ENCODE measurements around the gene MLST8. TPM values are rescaled to one million over a fixed set of nuclear protein-coding genes. Genes with fewer than 3 reads are reported as not detected.

MLST8 gene
- total and polyA plus RNA-seq, 8 donors: 16.6 to 62.8 (median 20.7) TPM

DNA sequence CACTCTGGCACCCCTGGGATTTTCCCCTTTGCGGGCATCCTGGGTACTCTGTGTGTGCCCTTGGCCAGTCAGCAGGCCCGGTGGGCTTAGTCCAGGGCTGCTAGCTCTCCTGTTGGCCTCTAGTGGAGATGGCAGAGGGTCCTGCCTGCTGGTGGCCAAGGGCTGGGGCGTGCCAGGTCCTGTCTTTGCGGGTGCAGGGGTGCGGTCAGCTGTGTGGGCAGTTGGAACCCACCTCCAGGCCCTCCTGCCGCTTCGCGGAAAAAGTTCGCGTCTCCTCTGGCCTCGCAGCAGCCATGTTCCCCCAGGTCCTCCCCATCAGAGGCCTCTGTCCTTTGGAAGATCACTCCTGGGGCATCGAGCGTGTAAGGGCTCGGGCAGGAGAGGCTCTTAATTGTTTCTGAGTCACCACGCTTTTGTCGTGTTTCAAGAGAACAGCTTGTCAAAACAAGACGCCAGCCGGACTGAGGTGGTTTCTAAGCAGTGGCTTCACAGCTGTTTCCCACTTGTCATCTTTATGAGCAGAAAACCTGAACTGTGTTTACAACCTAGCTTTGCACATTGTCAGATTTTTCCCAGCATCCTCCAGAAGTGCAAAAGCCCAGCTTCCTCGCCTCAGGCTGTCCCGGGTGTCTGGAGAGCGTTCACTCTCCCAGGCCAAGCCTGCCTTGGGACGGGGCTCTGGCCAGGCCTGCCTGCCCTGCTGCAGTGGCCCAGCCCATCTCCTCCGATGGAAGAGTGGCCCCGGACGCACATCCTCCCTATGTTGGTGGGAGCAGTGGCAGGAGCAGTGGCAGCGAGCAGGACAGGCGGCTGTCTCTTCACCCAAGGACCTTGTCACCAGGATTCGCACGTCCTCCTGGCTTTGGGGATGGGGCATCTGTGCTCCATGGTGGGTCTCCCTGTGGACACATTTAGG, 26.0 kb downstream of the MLST8 start:
- ATAC-seq: peak in 2 of 4 donors; percentile 25 to 49
- Histone ChIP-seq H3K9me3 (no peaks in the 10 kb centered on the region), H3K36me3 (peaks cover 4 to 50% (median 31%) of the 10 kb centered on the region in 3 donors), H3K27me3 (no peaks in the 10 kb centered on the region), H3K27ac (no peak overlapping the region), H3K4me1 (no peaks in the 10 kb centered on the region), H3K4me3 (no peak overlapping the region)
- WGBS, 2 donors: 90 to 91% methylated on average over 29 of the region's 29 CpGs
- intact Hi-C loops (cut with DNase I): no loop called here
- DNase-seq: no peak
- TF ChIP-seq, protein P1, sequence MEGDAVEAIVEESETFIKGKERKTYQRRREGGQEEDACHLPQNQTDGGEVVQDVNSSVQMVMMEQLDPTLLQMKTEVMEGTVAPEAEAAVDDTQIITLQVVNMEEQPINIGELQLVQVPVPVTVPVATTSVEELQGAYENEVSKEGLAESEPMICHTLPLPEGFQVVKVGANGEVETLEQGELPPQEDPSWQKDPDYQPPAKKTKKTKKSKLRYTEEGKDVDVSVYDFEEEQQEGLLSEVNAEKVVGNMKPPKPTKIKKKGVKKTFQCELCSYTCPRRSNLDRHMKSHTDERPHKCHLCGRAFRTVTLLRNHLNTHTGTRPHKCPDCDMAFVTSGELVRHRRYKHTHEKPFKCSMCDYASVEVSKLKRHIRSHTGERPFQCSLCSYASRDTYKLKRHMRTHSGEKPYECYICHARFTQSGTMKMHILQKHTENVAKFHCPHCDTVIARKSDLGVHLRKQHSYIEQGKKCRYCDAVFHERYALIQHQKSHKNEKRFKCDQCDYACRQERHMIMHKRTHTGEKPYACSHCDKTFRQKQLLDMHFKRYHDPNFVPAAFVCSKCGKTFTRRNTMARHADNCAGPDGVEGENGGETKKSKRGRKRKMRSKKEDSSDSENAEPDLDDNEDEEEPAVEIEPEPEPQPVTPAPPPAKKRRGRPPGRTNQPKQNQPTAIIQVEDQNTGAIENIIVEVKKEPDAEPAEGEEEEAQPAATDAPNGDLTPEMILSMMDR (IDR thresholded peaks at IDR 0.05): no peak
- no peak for FAIRE-seq

DNA sequence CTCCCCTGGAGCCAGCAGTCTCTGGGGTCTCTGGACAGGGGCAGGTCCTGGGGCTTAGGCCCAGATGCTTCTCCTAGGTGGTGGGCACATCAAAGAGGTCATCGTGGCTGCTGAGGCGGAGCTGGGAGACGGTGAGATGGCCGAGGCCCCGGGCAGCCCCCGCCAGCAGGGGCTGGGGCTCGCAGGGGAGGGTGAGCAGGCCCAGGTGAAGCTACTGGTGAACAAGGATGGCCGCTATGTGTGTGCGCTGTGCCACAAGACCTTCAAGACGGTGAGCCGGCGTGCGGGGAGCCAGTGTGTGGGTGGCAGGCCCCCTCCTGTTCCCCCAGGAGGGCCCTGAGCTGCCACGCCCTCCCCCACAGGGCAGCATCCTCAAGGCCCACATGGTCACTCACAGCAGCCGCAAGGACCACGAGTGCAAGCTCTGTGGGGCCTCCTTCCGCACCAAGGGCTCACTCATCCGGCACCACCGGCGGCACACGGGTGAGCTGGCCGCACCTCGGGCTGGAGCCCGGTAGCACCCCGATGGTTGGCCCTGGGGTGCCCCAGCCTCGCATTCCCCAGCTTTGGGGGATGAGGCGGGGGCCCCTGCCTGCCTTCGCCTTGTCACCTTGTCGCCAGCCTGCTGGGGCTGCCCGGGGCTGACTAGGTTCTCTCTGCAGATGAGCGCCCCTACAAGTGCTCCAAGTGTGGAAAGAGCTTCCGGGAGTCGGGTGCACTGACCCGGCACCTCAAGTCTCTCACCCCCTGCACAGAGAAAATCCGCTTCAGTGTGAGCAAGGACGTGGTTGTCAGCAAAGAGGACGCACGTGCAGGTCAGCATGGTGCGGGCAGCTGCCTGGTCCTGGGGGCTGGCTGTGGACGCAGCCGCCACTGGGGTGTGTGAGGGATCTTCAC, 27.1 kb downstream of the MLST8 start:
- H3K36me3 ChIP-seq: peaks cover 4 to 50% (median 31%) of the 10 kb centered on the region in 3 donors
- H3K4me1 ChIP-seq: peaks cover 0 to 6% (median 0%) of the 10 kb centered on the region in 3 donors
- 93% methylated on average over 40 to 41 of the region's 41 CpGs for WGBS, 2 donors
- no peak overlapping the region for H3K4me3 ChIP-seq
- DNase-seq (peak in 1 of 6 donors; percentile 63), FAIRE-seq (no peak), ATAC-seq (no peak)
- H3K9me3 ChIP-seq: no peaks in the 10 kb centered on the region
- H3K27ac ChIP-seq: no peak overlapping the region
- H3K27me3 ChIP-seq: no peaks in the 10 kb centered on the region
- intact Hi-C loops (cut with DNase I): no loop called here
- TF ChIP-seq, protein P1 (IDR thresholded peaks at IDR 0.05): no peak

DNA sequence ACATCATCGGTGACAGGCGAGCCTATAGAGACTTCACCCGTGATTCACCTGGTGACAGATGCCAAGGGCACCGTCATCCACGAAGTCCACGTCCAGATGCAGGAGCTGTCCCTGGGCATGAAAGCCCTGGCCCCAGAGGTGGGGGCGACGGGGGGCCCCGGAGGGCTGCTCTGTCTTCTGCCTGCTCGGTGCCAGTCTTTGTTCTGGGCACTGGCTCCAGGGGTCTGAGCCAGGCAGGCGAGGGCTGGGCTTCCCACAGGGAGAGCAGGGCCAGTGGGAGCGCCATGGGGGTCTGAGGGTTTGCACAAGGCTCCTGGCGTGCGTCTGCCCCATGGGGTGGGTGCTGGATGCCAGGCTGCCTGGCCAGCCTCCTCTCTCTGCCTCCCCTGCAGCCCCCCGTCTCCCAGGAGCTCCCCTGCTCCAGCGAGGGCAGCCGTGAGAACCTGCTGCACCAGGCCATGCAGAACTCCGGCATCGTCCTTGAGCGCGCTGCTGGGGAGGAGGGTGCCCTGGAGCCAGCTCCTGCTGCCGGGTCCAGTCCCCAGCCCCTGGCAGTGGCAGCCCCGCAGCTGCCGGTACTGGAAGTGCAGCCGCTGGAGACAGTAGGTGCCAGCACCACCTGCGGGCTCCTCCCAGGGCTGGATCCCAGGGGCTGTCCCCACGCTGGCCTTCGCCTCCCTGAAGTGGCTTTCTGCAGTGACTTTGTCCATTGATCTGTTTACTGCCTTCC, 28.0 kb downstream of the MLST8 start:
- WGBS, 2 donors: 92 to 96% methylated on average over 28 of the region's 28 CpGs
- DNase-seq (peak in 1 of 6 donors; percentile 70), FAIRE-seq (no peak), ATAC-seq (no peak)
- H3K27ac ChIP-seq: no peak overlapping the region
- H3K4me1 ChIP-seq: peaks cover 0 to 6% (median 0%) of the 10 kb centered on the region in 3 donors
- TF ChIP-seq, protein P1 (IDR thresholded peaks at IDR 0.05): no peak
- no peak overlapping the region for H3K4me3 ChIP-seq
- no peaks in the 10 kb centered on the region for H3K9me3 ChIP-seq
- intact Hi-C loops (cut with DNase I): no loop called here
- H3K36me3 ChIP-seq: peaks cover 4 to 50% (median 31%) of the 10 kb centered on the region in 3 donors
- no peaks in the 10 kb centered on the region for H3K27me3 ChIP-seq

DNA sequence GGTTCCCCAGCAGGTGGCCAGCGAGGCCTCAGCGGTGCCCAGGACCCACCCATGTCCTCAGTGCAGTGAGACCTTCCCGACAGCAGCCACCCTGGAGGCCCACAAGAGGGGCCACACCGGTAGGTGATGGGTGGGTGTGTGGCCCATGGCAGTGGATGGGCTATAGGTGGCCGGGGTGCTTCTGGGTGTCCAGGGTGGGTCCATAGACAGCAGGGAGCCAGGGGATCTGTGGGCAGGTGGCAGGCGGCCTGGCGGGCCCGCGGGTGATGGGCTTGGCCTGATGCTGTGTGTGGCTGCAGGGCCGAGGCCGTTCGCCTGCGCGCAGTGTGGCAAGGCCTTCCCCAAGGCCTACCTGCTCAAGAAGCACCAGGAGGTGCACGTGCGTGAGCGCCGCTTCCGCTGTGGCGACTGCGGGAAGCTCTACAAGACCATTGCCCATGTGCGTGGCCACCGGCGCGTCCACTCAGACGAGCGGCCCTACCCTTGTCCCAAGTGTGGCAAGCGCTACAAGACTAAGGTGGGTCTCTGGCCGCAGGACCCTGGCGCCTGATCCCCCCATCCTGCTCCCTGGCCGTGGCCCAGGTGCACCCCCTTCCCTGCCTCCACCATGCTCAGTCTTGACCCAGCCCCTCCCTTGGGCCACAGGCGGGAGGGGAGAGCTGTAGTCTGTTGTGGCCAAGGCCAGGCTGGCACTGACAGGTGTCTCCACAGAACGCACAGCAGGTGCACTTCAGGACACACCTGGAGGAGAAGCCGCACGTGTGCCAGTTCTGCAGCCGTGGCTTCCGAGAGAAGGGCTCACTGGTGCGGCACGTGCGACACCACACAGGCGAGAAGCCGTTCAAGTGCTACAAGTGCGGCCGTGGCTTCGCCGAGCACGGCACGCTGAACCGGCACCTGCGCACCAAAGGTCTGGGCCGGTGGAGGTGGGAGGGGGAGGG, 28.9 kb downstream of the MLST8 start:
- intact Hi-C loops (cut with DNase I): no loop called here
- Histone ChIP-seq H3K4me3 (no peak overlapping the region), H3K36me3 (peaks cover 4 to 45% (median 31%) of the 10 kb centered on the region in 3 donors), H3K27ac (no peak overlapping the region), H3K4me1 (peaks cover 0 to 6% (median 0%) of the 10 kb centered on the region in 3 donors), H3K9me3 (no peaks in the 10 kb centered on the region), H3K27me3 (no peaks in the 10 kb centered on the region)
- TF ChIP-seq, protein P1 (IDR thresholded peaks at IDR 0.05): no peak
- DNase-seq (peak in 1 of 6 donors; percentile 71), ATAC-seq (no peak), FAIRE-seq (no peak)
- 94 to 97% methylated on average over 48 to 51 of the region's 51 CpGs for WGBS, 2 donors
